NCI-H2196 treated with DMSO at 0.1 percent for 48 hours (cell line): ENCODE results near the gene PHACTR1.

ENCODE experiments used
- DNase-seq: peaks from one replicate; lab custom pipeline; 2025; ENCODE audit not compliant: unreplicated experiment; lab: John Stamatoyannopoulos, UW

The PHACTR1 gene

DNA sequence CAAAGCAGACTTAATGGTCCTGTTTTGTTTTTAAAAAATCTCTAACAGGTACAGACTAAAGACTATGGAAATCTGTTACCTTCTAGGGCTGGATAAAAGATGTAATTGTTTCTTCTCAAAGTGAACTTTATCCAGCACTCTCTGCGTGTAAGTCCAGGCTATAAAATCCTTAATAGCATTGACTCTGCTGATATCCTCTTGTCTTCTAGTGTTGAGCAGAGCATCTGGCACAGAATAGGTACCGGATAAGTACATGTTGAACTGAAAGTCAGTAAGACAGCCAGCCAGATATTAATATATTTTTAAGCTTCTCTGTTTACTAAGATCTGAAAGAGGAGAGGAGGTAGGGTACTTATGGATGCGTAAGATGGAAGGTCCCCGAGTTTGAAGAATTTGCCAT, 349.5 kb downstream of the PHACTR1 start:
- no peak for DNase-seq

DNA sequence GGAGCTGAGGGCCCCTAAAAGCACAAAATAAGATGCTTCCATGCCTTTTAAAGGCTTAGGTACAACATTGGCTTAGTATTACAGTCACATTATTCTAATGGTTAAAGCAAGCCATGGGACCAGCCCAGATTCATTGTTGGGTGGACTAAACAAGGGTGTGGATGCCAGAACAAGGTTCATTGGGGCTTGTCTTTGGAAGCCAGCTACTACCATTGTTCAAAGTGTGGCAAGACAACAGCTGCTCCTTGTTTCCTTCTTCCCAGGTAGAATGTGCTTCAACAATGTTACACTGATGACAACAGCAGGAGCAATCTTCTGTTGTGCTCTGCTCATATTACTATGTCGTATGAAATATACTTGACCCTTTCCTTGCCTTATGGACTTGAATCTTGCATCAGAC, 350.3 kb downstream of the PHACTR1 start:
- DNase-seq, result no peak

DNA sequence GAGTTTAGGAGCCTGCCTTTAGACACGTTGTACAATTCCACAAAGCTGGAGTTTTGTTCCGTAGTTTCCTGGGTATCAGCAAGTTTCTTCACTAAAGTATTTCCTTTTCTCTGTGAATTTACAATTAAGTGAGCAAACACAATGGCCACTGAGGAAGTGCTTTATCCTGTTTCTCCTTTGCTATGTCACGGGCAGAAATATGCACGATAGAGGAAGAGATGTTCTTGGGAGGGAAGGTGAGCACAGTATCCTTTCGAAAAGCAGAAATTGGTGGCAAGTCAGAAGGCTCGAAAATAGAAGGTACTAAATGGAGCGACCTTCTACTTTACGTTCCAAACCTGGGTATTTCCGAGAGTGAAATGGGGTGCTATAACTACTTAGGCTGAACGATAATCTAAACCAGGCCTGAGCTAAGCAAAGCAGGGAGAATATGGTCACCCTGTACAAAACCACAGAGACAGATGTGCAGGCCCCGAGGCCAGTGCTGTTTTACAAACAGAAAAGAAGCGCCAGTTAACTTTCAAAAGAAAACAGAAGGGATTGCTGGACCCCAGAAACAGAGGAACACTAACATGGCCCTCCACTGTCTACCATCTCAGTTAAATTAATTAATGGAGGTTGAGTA, 352.1 kb downstream of the PHACTR1 start:
- DNase-seq, result no peak

DNA sequence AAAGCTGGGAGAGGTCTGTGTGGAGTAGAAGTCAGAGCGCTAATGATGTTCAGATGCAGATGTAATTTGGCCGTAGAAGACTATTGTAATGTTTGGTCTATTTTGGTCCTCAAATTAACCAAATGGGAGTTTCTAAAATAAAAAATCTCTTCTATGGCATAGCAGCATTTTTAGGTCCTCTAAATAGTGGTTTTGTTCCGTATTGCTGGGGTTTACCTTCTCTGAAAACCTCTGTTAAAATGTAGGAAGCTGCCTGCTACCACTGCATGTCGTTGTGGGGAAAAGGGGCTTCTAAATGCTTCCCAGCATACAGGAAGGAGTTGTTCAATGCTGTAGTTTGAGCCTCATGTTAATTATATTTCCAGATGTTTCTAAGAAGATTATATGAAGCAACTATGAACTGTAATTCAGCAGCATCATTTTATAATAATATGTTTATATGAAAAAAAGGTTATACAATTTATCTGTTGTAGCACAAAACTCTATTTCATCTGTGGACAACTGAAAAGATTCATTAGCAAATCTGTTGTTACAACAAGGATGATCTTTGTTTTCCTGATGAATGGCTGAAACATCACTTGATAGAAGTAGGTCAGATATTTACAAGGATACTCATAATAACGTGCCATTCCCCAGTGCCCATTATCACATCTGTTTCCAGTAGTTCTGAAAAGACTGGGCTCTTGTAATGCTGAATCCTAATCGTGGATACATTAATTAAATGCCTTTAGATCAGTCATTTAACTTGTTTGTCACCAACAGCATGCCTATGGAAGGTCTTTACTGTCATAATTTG, 355.2 kb downstream of the PHACTR1 start:
- DNase-seq, result no peak

DNA sequence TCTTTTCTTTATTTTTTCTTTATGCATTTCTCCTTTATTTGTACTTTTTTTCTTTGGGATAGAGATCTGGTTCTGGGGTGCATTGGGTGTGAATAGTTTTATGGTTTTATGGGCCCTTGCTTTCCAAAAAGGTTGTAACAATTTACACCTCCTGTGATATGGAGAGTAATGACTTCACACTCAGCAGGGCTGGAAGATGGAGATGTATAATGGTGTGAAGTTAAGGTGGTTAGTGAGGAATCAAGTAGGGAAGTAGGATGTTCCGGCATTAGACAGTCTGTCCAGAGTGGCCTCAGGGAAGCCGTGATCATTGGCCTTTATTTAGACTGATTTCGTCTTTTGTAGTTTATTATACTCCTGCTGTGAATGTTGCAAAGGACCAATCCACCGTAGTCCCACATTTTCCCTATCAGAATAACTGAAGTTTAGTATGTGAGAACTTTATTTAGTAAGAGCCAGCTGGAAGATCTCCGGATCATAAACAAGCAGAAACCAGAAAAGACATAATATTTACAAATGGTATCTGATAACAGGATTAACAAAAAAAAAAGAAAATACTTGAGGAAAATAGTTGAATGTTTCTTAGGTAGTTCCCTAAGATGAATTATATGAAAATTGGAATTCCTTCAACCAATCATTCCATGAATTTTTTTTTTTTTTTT, 356.2 kb downstream of the PHACTR1 start:
- DNase-seq, result no peak

DNA sequence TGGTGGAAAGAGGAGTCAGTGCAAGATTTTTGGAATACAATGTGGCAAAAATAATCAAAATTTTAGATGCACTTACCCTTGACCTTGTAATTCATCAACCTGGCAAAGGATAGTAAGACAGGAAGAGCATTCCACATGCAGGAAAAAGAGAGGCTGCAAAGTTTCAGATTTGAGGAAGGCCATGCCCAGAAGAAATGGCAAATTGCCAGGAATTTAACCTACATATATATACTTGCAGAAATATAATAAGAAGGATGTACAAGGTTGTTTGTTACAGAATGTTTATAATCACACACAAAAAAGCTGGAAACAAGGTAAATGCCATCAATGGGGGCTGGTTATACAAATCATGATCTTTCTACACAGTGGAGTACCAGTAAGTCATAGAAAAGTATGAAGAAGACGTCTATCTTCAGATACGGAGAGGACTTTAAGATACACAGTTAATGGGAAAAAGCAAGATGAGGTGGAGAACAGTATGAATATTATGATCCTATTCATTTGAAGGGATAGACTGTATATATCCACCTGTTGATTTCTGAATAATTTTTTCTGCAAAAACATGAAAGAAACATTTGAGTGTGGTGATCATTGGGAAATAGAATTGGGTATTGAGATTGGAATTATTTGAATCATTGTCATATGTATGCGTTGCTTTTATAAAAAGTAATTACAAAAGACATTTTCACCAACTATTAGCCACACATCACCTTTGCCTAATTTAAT, 358.0 kb downstream of the PHACTR1 start:
- DNase-seq, result no peak

DNA sequence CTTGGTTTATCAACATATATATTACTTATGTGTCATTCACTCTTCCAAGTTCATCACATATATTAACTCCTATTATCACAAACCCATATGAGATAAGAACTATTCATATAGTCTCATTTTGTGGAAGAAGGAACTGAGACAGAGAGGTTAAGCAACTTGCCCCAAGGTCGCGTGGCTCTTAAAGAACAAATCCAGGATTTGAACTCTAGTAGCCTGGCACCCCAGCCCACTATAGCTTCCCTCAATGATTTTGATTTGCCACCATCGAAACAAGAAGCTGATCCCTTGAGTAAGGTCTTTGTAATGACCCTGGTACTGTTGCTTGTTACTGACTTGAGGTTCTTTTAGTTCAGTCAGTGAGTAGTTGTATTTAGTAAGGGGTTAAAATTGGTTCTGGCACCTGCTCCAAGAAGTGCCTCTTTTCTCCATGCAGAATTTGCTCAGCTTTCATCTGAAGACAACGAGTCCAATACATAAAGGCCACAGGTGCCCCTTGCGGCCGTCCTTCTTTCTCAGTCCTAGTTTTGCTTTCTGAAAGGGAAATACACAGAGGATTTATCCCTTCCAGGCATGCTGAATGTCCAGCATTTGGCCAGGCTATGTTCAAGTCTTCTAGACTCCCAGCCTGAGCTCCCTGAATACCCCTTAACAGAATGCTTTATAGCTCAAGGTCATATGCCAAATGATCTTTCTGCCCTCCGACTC, 358.7 kb downstream of the PHACTR1 start:
- DNase-seq, result no peak

DNA sequence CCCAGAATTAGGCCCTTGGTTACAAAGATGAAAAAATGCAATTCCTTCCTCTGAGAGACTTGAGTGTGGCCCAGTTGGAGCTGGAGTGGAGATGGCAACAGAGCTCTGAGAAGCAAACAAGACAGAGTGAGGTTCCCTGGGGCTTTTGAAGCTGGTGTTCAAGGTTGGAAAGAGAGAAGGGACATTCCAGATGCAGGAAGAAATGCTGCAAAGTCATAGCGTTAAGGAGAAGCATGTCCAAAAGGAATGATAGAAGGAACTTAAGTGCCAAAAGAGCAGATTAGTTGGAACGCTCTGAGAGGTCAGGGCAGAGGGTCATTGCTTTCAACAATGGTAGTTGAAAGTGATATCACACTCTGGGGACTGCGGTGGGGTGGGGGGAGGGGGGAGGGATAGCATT, 360.0 kb downstream of the PHACTR1 start:
- no peak for DNase-seq

DNA sequence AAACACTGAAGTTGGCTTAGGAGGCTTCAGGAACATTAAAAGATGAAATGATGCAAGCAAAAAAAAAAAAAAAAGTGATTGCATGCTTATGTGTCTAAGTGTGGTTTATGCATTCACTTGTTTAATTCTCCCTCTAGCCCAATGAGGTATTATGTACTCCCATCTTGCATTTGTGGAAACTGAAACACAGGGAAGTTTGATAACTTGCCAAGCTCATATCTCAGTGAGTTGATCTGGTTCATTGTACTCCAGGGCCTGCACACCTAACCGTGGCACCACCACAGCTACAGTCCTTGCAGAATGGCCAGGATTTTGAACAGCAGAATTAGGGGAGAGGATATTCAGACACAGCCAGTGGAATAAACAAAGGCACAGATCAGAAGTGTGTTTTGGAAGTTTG, 360.6 kb downstream of the PHACTR1 start:
- DNase-seq, result no peak

DNA sequence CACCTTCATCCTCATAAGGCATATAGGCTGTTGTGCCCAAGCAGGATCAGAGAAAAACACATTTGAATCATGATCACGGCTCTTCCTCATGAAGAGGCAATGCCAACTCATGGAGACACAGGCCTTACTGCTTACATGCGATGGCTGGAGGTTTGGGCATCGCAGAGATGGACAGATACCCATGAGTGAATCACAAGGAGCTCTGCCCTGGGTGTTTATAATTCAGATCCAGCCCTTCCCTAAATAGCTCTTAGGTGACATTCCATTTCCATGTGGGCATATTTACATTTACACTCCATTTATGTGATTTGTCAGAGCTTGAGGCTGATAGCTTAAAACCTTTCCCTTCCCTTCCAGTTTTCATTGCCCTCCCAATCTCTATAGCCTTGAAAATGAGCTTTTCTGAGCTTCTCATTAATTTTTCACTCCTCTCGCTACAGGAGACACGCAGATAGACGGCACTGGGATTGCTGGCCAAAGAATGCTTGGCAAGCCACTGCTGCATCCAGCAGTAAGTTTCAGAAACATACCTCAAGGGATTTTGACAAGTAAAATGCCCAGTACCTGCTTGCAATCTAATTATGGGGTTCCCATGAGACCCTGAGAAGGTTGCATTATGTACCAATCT, 362.6 kb downstream of the PHACTR1 start:
- no peak for DNase-seq

DNA sequence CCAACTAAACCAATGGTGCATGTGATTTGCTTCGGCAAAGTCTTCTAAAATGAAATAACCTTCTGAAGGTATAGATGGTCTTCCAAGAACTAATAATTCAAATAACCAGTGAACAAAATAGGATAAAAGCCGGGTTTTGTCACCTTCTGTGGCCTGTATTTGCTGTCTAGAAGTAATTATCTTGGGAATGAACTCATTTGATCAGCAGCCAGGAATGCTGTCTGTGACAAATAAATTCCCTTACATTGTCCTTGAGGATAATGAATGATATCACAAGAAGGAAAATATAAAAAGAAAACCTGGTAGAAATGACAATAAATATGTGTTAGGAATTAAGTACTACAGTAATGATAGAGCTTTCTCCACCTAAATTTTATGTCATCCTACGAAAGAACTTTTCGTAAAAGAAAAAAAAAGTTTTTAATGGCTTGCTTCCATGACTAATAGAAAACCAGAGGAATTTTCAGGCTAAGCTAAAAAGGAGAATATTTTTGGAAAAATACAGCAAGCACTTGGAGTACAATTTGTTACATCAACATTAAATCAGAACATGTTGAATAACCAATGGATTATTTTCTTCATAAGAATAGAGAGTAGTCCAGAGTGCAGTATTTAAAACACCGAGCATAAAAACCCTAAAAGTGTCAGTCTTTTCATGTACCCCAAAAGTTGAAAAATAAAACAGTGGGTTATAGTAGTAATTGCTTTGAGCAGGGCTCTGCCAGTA, 364.1 kb downstream of the PHACTR1 start:
- DNase-seq, result no peak

DNA sequence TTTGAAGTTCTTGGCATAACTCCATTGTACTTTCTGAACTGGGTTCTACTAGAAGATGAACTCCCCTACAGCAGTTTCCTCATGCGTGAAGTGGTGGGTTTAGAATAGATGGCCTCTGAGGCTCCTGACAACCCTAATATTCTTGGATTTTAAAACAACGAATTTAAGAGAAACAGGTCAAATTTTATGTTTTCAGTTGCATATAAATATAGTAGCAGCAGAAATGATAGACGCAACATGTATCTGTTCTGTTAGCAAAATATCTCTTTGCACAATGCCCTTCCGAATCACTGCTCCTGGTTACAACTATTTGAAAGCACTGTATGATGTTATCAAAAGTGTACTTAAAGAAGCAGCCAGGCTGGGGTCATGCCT, 364.6 kb downstream of the PHACTR1 start:
- DNase-seq, result no peak

DNA sequence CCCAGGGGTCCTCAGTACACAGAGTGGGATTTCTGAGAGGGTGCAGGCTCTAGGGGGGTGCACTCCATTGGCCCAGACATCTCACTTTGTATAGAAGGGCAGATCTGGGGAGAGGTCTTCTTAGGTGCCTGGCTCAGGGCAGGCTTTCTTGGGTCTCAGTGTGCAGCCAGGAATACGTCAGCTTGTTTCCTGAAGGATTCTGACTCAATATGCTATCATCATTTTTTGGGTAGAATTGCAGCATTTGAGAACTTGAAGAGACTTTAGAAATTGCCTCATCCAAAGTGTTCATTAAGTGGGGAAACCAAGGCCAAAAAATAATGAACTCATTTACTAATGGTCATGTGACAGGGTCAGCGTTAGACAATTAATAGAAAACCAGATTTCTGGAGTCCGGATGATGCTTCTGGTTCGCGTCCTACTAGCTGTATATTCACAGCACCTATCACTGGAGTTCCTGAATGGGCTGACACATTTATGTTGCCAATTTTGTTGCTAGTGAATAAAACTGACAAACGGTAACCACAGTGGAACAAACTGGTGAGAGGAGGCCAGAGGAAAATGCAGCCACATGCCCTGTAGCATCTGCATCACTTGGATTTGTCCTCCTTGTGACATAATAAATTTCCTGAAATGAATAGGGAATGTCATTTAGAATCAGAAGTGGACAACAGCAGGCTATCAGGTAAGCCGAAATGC, 372.9 kb downstream of the PHACTR1 start:
- DNase-seq, result no peak

DNA sequence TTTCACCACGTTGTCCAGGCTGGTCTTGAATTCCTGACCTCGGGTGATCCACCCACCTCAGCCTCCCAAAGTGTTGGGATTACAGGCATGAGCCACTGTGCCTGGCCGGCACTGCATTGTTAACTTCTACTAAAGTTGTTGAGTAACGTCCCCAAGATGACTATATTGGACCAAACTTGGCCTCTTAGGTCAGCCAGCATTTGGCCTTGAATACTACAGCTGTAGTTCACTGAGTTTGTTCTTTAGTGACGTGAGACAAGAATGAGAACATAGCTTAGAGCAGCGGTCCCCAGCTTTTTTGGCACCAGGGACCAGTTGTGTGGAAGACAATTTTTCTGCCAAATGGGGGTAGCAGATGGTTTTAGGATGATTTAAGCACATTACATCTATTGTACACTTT, 374.6 kb downstream of the PHACTR1 start:
- no peak for DNase-seq

DNA sequence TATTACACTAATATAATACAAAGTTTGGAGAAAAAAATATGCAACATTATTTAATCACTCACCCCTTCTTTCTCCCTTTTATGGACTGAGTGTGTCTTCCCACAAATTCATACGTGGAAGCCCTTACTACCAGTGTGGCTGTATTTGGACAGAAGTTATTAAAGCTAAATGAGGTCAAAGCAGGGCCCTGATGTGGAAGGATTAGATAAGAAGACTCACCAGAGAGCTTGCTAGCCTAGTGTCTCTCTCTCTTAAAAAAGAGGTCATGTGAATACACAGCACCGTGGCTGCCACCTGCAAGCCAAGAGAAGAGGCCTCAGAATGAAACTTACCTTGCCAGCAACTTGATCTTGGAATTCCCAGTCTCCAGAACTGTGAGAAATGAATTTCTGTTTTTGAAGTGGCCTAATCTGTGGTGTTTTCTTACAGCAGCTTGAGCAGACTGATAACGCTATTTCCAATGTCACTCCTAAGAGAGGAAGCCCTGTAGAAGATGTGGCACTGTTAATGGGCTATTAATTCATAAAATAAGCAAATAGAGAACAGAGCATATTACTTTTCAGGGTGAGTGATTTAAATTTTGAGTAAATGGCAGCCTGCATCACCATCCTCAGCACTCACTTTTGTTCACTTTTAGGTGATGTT, 378.3 kb downstream of the PHACTR1 start:
- no peak for DNase-seq

DNA sequence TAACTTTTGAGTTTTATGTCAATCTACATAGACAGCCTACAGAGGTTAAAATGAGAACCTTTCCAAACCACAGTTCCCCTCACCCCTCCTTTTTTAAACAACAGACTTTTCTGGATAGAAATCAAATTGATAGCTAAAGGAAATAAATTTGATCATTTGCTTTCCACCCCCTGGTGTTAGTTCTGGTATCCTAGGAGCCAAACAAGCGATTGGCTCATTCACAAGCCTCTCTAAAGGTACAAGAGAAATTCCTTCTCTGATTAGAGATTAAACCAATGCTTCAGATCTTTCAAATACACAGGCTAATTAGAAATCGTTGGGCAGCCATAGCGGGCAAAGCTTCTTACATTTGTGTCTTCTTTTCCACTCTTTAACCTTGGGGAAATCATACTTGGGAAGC, 379.5 kb downstream of the PHACTR1 start:
- DNase-seq, result no peak

DNA sequence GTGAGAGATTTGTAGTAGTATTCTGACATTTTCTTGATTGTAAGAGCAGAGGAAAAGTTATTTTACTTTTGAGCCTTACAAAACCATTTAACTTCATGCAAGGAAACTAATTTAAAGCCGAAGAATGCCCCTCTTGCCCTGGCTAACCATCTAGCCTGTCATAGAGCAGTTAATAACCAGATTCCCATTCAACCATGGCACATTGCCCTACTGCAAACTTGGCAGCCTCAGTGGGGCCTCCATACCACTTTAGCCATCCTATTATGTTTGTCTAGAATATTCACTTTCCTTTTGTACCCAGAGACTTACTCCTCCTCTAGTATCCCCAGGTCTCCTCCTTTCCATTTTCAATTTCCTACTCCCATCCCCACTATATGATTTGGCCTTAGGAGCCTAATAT, 380.9 kb downstream of the PHACTR1 start:
- no peak for DNase-seq

DNA sequence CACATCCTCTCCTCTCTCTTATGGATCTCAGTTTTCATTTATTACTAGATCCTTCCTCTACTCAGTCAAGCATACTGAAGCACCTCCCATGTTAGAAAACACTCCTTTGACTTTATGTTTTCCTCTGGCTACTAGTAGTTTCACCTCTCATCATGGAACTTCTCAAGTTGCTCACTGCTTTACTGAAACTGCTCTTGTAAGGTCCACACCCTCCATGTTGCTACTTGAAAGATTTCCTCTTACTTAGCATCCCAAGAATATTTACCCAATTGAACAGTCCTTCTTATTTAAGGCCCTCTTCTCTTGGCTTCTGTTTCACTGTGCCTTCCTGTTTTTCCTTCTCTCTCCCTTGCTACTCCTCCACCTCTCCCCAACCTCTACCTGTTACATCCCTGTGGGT, 381.4 kb downstream of the PHACTR1 start:
- DNase-seq, result no peak
